Measurements from ENCODE around the gene ATP7A. TPM values are rescaled to one million over a fixed set of nuclear protein-coding genes. Genes with fewer than 3 reads are reported as not detected.
"Not testable (repeated sequence)": the region's sequence is repeated elsewhere in the genome, so short reads cannot be mapped to it uniquely, and the experiment has no call there.

ATP7A gene
- total RNA-seq, 3 donors from 2014 or later (not counting 1 experiment from before 2014, with no cell fraction given), result 18.8 to 24.3 (median 21.5) TPM

GRCh38 chrX:78071331-78071730 lies 160.8 kb downstream of the ATP7A start:
- H3K36me3 ChIP-seq (ENCODE audit: control insufficient read depth, insufficient read depth, low read length), result no peaks in the 10 kb centered on the region
- ATAC-seq, result no peak
- DNase-seq, result no peak
- no peak overlapping the region for H3K27ac ChIP-seq (ENCODE audit: low read length)
- H3K36me3 Mint-ChIP-seq, result no peaks in the 10 kb centered on the region
- intact Hi-C loops (cut with micrococcal nuclease), result no loop called here
- H3K4me3 Mint-ChIP-seq, result no peak overlapping the region
- no peaks in the 10 kb centered on the region for H3K27me3 Mint-ChIP-seq (ENCODE audit: low read depth in 2 of 2)
- TF ChIP-seq CTCF (IDR thresholded peaks at IDR 0.05), result no peak
- no peaks in the 10 kb centered on the region for H3K27me3 ChIP-seq (ENCODE audit: control insufficient read depth, insufficient read depth, low read length)
- H3K4me3 ChIP-seq (ENCODE audit: low read length), result no peak overlapping the region
- 89% methylated on average over 1 of the region's 3 CpGs for WGBS (ENCODE audit: insufficient coverage)
- H3K4me1 Mint-ChIP-seq, result peaks cover 10 to 12% of the 10 kb centered on the region in 2 donors
- H3K9me3 ChIP-seq (ENCODE audit: control insufficient read depth, insufficient read depth, low read length), result peaks cover 3% of the 10 kb centered on the region
- H3K27ac Mint-ChIP-seq, result no peak overlapping the region
- H3K9me3 Mint-ChIP-seq, result no peaks in the 10 kb centered on the region
- peaks cover 12% of the 10 kb centered on the region for H3K4me1 ChIP-seq (ENCODE audit: control insufficient read depth, insufficient read depth, low read length)

GRCh38 chrX:78073147-78074077 lies 162.9 kb downstream of the ATP7A start:
- not testable (repeated sequence) for H3K27me3 Mint-ChIP-seq (ENCODE audit: low read depth in 2 of 2); H3K36me3 Mint-ChIP-seq; H3K27me3 ChIP-seq (ENCODE audit: control insufficient read depth, insufficient read depth, low read length); H3K4me3 ChIP-seq (ENCODE audit: low read length); H3K36me3 ChIP-seq (ENCODE audit: control insufficient read depth, insufficient read depth, low read length); H3K27ac ChIP-seq (ENCODE audit: low read length); H3K9me3 Mint-ChIP-seq; H3K9me3 ChIP-seq (ENCODE audit: control insufficient read depth, insufficient read depth, low read length)
- Mint-ChIP-seq H3K27ac (peak overlapping the region; percentile 77 to 86), H3K4me3 (peak overlapping the region; percentile 62), H3K4me1 (peaks cover 10 to 12% of the 10 kb centered on the region in 2 donors)
- ATAC-seq (peak; percentile 66 to 85 (median 83)), DNase-seq (peak; percentile 33 to 71)
- peaks cover 12% of the 10 kb centered on the region for H3K4me1 ChIP-seq (ENCODE audit: control insufficient read depth, insufficient read depth, low read length)
- intact Hi-C loops (cut with micrococcal nuclease), result loop anchor here (1.0 kb wide), 2 partner anchors 31 to 163 kb away; partner anchors contain the start of genes ATP7A and PGK1
- WGBS (ENCODE audit: insufficient coverage), result 56% methylated on average over 9 of the region's 14 CpGs

- Mint-ChIP-seq H3K27ac (peak overlapping the region; percentile 77 to 86), H3K4me1 (peaks cover 10 to 12% of the 10 kb centered on the region in 2 donors), H3K4me3 (no peak overlapping the region), H3K27me3 (ENCODE audit: low read depth in 2 of 2) (no peaks in the 10 kb centered on the region), H3K36me3 (no peaks in the 10 kb centered on the region), H3K9me3 (no peaks in the 10 kb centered on the region)
- no peak for ATAC-seq
- no peak overlapping the region for H3K4me3 ChIP-seq (ENCODE audit: low read length)
- TF ChIP-seq CTCF (IDR thresholded peaks at IDR 0.05), result no peak
- H3K27me3 ChIP-seq (ENCODE audit: control insufficient read depth, insufficient read depth, low read length), result no peaks in the 10 kb centered on the region
- H3K27ac ChIP-seq (ENCODE audit: low read length), result no peak overlapping the region
- peak in 1 of 2 donors; percentile 12 for DNase-seq
- peaks cover 3% of the 10 kb centered on the region for H3K9me3 ChIP-seq (ENCODE audit: control insufficient read depth, insufficient read depth, low read length)
- H3K4me1 ChIP-seq (ENCODE audit: control insufficient read depth, insufficient read depth, low read length), result peaks cover 12% of the 10 kb centered on the region
- intact Hi-C loops (cut with micrococcal nuclease), result no loop called here
- no peaks in the 10 kb centered on the region for H3K36me3 ChIP-seq (ENCODE audit: control insufficient read depth, insufficient read depth, low read length)
These were observed 163.6 kb downstream of the ATP7A start for GRCh38 chrX:78074088-78074487.

GRCh38 chrX:78075787-78076389 lies 165.4 kb downstream of the ATP7A start:
- Histone ChIP-seq H3K27ac (ENCODE audit: low read length) (no peak overlapping the region), H3K4me3 (ENCODE audit: low read length) (no peak overlapping the region), H3K4me1 (ENCODE audit: control insufficient read depth, insufficient read depth, low read length) (peaks cover 12% of the 10 kb centered on the region), H3K36me3 (ENCODE audit: control insufficient read depth, insufficient read depth, low read length) (no peaks in the 10 kb centered on the region), H3K9me3 (ENCODE audit: control insufficient read depth, insufficient read depth, low read length) (peaks cover 3% of the 10 kb centered on the region), H3K27me3 (ENCODE audit: control insufficient read depth, insufficient read depth, low read length) (no peaks in the 10 kb centered on the region)
- intact Hi-C loops (cut with micrococcal nuclease), result no loop called here
- Mint-ChIP-seq H3K4me3 (no peak overlapping the region), H3K4me1 (peaks cover 10 to 12% of the 10 kb centered on the region in 2 donors), H3K27me3 (ENCODE audit: low read depth in 2 of 2) (peaks cover 3 to 5% of the 10 kb centered on the region in 2 donors), H3K36me3 (no peaks in the 10 kb centered on the region), H3K27ac (no peak overlapping the region), H3K9me3 (no peaks in the 10 kb centered on the region)
- ATAC-seq (no peak), DNase-seq (no peak)
- 76% methylated on average over 4 of the region's 5 CpGs for WGBS (ENCODE audit: insufficient coverage)
- TF ChIP-seq CTCF (IDR thresholded peaks at IDR 0.05), result no peak

GRCh38 chrX:78081413-78081812 lies 170.9 kb downstream of the ATP7A start:
- intact Hi-C loops (cut with micrococcal nuclease); H3K9me3 ChIP-seq (ENCODE audit: control insufficient read depth, insufficient read depth, low read length); H3K27me3 Mint-ChIP-seq (ENCODE audit: low read depth in 2 of 2); DNase-seq; H3K4me3 ChIP-seq (ENCODE audit: low read length); ATAC-seq; H3K36me3 Mint-ChIP-seq; H3K4me3 Mint-ChIP-seq; H3K4me1 ChIP-seq (ENCODE audit: control insufficient read depth, insufficient read depth, low read length); H3K4me1 Mint-ChIP-seq; H3K36me3 ChIP-seq (ENCODE audit: control insufficient read depth, insufficient read depth, low read length); H3K27me3 ChIP-seq (ENCODE audit: control insufficient read depth, insufficient read depth, low read length); H3K9me3 Mint-ChIP-seq; H3K27ac Mint-ChIP-seq; H3K27ac ChIP-seq (ENCODE audit: low read length): not testable (repeated sequence)
- WGBS (ENCODE audit: insufficient coverage), result no CpG with 5 or more reads among the region's 6 CpGs

Data from natural killer cell (primary cell).